ENCODE data around the gene RTN4.

DNA sequence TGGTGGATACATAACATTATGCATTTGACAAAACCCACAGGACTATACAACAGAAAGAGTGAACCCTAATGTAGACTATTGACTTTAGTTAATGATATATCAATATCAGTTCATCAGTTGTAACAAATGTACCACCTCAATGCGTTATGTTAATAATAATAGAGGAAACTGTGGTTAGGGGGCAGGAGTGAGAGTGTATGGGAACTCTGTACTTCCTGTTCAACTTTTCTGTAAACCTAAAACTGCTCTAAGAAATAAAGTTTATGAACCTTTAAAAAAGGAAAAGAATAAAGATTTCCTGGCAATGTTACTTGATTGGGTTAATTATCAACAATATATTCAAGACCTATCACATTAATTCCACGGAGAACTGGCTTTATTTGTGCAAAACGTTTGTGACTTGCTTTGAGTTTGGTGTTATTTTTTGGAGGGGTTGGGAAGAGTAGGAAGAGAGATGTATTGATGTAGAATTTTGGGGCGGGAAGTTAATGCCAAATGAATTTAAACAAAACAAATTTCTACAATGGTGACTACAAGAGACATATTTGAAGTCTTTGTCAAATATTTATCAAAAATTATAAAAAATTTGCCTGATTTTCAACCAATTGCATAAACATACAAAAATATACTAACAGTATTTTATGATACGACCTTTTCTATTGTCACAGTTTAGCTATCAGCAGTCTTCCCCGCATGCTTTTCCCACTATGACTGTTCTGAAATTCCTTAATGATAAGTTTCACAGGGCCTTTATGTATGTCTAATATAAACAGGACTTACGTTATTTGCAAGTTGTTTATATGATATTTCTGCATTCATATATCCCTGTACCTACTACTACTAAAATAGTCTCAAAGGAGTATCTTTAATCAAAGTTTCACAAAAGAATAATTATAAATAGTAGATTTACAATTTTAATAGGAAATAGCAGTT lies 2.1 kb upstream of the RTN4 start:
- TF ChIP-seq POLR2A (IDR thresholded peaks at IDR 0.05), result no peak
- TF ChIP-seq, protein P1, sequence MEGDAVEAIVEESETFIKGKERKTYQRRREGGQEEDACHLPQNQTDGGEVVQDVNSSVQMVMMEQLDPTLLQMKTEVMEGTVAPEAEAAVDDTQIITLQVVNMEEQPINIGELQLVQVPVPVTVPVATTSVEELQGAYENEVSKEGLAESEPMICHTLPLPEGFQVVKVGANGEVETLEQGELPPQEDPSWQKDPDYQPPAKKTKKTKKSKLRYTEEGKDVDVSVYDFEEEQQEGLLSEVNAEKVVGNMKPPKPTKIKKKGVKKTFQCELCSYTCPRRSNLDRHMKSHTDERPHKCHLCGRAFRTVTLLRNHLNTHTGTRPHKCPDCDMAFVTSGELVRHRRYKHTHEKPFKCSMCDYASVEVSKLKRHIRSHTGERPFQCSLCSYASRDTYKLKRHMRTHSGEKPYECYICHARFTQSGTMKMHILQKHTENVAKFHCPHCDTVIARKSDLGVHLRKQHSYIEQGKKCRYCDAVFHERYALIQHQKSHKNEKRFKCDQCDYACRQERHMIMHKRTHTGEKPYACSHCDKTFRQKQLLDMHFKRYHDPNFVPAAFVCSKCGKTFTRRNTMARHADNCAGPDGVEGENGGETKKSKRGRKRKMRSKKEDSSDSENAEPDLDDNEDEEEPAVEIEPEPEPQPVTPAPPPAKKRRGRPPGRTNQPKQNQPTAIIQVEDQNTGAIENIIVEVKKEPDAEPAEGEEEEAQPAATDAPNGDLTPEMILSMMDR (IDR thresholded peaks at IDR 0.05), result no peak

Measured in body of pancreas (tissue), 4 donors.